GM12878 (cell line): Measurements from ENCODE around the gene CCSER1. TPM values are rescaled to one million over a fixed set of nuclear protein-coding genes. Genes with fewer than 3 reads are reported as not detected.

ENCODE experiments used
- ATF7 ChIP-seq: fragments of 450-650 bp; IDR thresholded peaks from 2 replicates; pipeline ENCODE4 v1.6.1; 2016; ENCODE audit warnings: low read depth, mild to moderate bottlenecking
- CHD2 ChIP-seq: IDR thresholded peaks from 2 replicates; pipeline ENCODE4 v1.6.1; 2011; ENCODE audit warnings: low read depth, low read length, improper control_type of control experiment, borderline replicate concordance
- NFXL1 ChIP-seq: fragments of 450-650 bp; IDR thresholded peaks from 2 replicates; pipeline ENCODE4 v1.6.1; 2017; ENCODE audit warnings: antibody characterized with exemption, mild to moderate bottlenecking, borderline replicate concordance
- ZNF207 ChIP-seq: fragments of 450-650 bp; IDR thresholded peaks from 2 replicates; pipeline ENCODE4 v1.6.1; 2014; ENCODE audit warnings: antibody characterized with exemption, mild to moderate bottlenecking, borderline replicate concordance
- polyA plus RNA-seq, 11 experiments: library from polyadenylated mRNA; depleted of rRNA in 4 of 11; unstranded in 6 of 11; stranded (reverse) in 5 of 11; fragments of >200 nt; fragmentation: Nextera tagmentation in 4 of 11; fragmentation: Illumina TruSeq in 1 of 11; extraction: Ambion mirVana in 4 of 11; extraction: Trizol in 1 of 11; gene quantifications; 1 replicate in 1 of 11; 2 replicates in 10 of 11; pipeline versions ENCODE4 v1.2.1 to v1.2.3, GENCODE V29; 2011 to 2016; ENCODE audit warnings: inconsistent platforms in 2 of 11, missing spikeins in 2 of 11, low read depth in 1 of 11
- total RNA-seq, 4 experiments: library from RNA; depleted of rRNA in 3 of 4; stranded (reverse); fragments of >200 nt in 3 of 4; fragmentation: Illumina TruSeq in 1 of 4; extraction: Trizol in 1 of 4; gene quantifications; 2 replicates each; pipeline versions ENCODE4 v1.2.1 to v1.2.3, GENCODE V29; 2013 to 2021
- TF ChIP-seq, protein P1 (sequence below): fragments of 450-650 bp; IDR thresholded peaks from 2 replicates; pipeline ENCODE4 v1.6.1; 2017; ENCODE audit warnings: mild to moderate bottlenecking, moderate library complexity
- TF ChIP-seq, protein P2 (sequence below): fragments of 450-650 bp; formaldehyde crosslinking; IDR thresholded peaks from 2 replicates; pipeline ENCODE4 v1.4.0; 2020; ENCODE audit warnings: mild to moderate bottlenecking, moderate library complexity

CCSER1 gene
- total and polyA plus RNA-seq, 10 of the 15 experiments (the other 5 are each of a cell fraction or from before 2014, with no cell fraction given) = 0.22 to 2.7 (median 1.0) TPM

DNA sequence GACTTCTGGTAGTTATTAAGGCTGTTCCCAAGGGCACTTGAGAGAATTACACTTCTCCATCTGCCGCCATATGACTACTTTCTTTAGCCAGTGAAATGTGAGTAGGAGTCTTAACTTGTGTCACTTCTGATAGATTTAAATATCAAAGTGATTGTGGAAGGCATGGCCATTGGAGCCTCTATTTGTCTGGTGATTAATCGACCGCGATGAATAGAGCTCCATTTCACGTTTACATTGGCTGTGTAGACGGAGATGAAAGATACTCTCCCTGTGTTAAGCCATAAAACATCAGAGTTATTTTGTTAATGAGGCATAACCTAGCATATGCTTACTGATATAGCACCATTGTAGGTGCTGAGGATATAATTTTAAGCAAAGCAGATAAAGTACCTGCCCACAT, 852.4 kb downstream of the CCSER1 start (continued):
- TF ChIP-seq, protein P1, sequence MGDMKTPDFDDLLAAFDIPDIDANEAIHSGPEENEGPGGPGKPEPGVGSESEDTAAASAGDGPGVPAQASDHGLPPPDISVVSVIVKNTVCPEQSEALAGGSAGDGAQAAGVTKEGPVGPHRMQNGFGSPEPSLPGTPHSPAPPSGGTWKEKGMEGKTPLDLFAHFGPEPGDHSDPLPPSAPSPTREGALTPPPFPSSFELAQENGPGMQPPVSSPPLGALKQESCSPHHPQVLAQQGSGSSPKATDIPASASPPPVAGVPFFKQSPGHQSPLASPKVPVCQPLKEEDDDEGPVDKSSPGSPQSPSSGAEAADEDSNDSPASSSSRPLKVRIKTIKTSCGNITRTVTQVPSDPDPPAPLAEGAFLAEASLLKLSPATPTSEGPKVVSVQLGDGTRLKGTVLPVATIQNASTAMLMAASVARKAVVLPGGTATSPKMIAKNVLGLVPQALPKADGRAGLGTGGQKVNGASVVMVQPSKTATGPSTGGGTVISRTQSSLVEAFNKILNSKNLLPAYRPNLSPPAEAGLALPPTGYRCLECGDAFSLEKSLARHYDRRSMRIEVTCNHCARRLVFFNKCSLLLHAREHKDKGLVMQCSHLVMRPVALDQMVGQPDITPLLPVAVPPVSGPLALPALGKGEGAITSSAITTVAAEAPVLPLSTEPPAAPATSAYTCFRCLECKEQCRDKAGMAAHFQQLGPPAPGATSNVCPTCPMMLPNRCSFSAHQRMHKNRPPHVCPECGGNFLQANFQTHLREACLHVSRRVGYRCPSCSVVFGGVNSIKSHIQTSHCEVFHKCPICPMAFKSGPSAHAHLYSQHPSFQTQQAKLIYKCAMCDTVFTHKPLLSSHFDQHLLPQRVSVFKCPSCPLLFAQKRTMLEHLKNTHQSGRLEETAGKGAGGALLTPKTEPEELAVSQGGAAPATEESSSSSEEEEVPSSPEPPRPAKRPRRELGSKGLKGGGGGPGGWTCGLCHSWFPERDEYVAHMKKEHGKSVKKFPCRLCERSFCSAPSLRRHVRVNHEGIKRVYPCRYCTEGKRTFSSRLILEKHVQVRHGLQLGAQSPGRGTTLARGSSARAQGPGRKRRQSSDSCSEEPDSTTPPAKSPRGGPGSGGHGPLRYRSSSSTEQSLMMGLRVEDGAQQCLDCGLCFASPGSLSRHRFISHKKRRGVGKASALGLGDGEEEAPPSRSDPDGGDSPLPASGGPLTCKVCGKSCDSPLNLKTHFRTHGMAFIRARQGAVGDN = no peak
- no peak for TF ChIP-seq NFXL1
- no peak for TF ChIP-seq ZNF207
- TF ChIP-seq ATF7 = no peak
- TF ChIP-seq CHD2 = no peak
- TF ChIP-seq, protein P2, sequence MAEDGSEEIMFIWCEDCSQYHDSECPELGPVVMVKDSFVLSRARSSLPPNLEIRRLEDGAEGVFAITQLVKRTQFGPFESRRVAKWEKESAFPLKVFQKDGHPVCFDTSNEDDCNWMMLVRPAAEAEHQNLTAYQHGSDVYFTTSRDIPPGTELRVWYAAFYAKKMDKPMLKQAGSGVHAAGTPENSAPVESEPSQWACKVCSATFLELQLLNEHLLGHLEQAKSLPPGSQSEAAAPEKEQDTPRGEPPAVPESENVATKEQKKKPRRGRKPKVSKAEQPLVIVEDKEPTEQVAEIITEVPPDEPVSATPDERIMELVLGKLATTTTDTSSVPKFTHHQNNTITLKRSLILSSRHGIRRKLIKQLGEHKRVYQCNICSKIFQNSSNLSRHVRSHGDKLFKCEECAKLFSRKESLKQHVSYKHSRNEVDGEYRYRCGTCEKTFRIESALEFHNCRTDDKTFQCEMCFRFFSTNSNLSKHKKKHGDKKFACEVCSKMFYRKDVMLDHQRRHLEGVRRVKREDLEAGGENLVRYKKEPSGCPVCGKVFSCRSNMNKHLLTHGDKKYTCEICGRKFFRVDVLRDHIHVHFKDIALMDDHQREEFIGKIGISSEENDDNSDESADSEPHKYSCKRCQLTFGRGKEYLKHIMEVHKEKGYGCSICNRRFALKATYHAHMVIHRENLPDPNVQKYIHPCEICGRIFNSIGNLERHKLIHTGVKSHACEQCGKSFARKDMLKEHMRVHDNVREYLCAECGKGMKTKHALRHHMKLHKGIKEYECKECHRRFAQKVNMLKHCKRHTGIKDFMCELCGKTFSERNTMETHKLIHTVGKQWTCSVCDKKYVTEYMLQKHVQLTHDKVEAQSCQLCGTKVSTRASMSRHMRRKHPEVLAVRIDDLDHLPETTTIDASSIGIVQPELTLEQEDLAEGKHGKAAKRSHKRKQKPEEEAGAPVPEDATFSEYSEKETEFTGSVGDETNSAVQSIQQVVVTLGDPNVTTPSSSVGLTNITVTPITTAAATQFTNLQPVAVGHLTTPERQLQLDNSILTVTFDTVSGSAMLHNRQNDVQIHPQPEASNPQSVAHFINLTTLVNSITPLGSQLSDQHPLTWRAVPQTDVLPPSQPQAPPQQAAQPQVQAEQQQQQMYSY (CRISPR knock-in tag) = no peak
